Heart left ventricle (tissue), 13 donors: Measurements from ENCODE around the gene KCNK17.

Experiments
- CTCF ChIP-seq, 12 donors: fragments of 200-600 bp; sonication (generic) in 4 of 12; IDR thresholded peaks; one replicate each; pipeline versions ENCODE4 v1.5.0 to v1.8.0; 2018 to 2022; ENCODE audit warnings: antibody characterized with exemption in 12 of 12, mild to moderate bottlenecking in 5 of 12
- POLR2A ChIP-seq, 2 donors: fragments of 450-650 bp; IDR thresholded peaks; one replicate each; pipeline ENCODE4 v1.6.1; 2017; ENCODE audit warnings: antibody characterized with exemption in 2 of 2, mild to moderate bottlenecking in 2 of 2, moderate library complexity in 2 of 2
- donor health status: ischemic (EF 13 %, LVEDD 7.1; RV severe dilation, severe dysfunction).
- donor health status: DM: no; HTN: yes; CAD: no.
- donor health status: DM: no; HTN: no; CAD: no.
- donor health status: ischemic (EF 25% LVEDD 6.9; RV normal size, moderate dysfunction).
- donor health status: ischemic (EF 25% LVEDD 5.7; RV mildly dilated, moderate dysfunction).
- donor health status: ischemic (EF 35%, LVEDD 5.7; RV mildly dilated, moderate dysfunction).
- donor health status: nonischemic (EF 11% LVEDD 7.7; RV severe dilation, severe dysfunction).
- donor health status: DM: yes; HTN: yes; CAD: no.
- donor health status: PGD.
- donor health status: ischemic (EF 29% LVEDD 5.4; RV normal size, mild dysfunction).
- donor health status: nonischemic (EF 23%, LVEDD 6.1; RV moderate dilation, normal function).

- TF ChIP-seq CTCF (IDR thresholded peaks at IDR 0.05) = no peak
- TF ChIP-seq POLR2A (IDR thresholded peaks at IDR 0.05) = no peak
Measured at GRCh38 chr6:39292637-39293036, 21.6 kb downstream of the KCNK17 start.
